Lower leg skin (tissue), 4 donors: ENCODE results near the gene ZNF670. TPM values are rescaled to one million over a fixed set of nuclear protein-coding genes. Genes with fewer than 3 reads are reported as not detected.

Experiments used
- DNase-seq, 2 donors: peaks; one replicate each; pipeline ENCODE4 v3.0.0-alpha.2; 2019; ENCODE audit warnings: low spot score in 2 of 2
- H3K4me3 ChIP-seq: fragments of 200-600 bp; sonication (generic); 2 replicates; pipeline ENCODE4 v1.5.1; 2017; ENCODE audit warnings: mild to moderate bottlenecking, low read depth; ENCODE audit not compliant: poor library complexity, severe bottlenecking
- POLR2A ChIP-seq, 2 donors: fragments of 450-650 bp; IDR thresholded peaks; one replicate each; pipeline ENCODE4 v1.6.1; 2016 to 2017; ENCODE audit warnings: antibody characterized with exemption in 2 of 2, mild to moderate bottlenecking in 1 of 2, moderate library complexity in 1 of 2
- WGBS, 2 donors: methylation state at CpG; one replicate each; pipeline ENCODE4 v1.1.5; 2018; 5-methylcytosine and 5-hydroxymethylcytosine counted together
- intact Hi-C: fragments of 100-400 bp; cut with DNase I; formaldehyde crosslinking; loops from one replicate; pipeline ENCODE4 v1.15.0; 2023; ENCODE audit warnings: low total_unique reads
- total RNA-seq, 4 donors: library from RNA; depleted of rRNA; stranded (reverse); fragments of >200 nt; gene quantifications; one replicate each; pipeline ENCODE4 v1.1.0, GENCODE V29; 2016
- TF ChIP-seq, protein P1 (sequence below), 3 donors: fragments of 450-650 bp; IDR thresholded peaks; one replicate each; pipeline ENCODE4 v1.5.1; 2016; ENCODE audit warnings: antibody characterized with exemption in 3 of 3, mild to moderate bottlenecking in 3 of 3, moderate library complexity in 2 of 3

Gene ZNF670
- total RNA-seq, 4 donors from 2014 or later: 2.0 to 3.8 (median 2.4) TPM

GRCh38 chr1:247107694-247108093 is 29.1 kb upstream of the ZNF670 start:
- intact Hi-C loops: no loop called here
- no peak for TF ChIP-seq POLR2A (IDR thresholded peaks at IDR 0.05)
- TF ChIP-seq, protein P1, sequence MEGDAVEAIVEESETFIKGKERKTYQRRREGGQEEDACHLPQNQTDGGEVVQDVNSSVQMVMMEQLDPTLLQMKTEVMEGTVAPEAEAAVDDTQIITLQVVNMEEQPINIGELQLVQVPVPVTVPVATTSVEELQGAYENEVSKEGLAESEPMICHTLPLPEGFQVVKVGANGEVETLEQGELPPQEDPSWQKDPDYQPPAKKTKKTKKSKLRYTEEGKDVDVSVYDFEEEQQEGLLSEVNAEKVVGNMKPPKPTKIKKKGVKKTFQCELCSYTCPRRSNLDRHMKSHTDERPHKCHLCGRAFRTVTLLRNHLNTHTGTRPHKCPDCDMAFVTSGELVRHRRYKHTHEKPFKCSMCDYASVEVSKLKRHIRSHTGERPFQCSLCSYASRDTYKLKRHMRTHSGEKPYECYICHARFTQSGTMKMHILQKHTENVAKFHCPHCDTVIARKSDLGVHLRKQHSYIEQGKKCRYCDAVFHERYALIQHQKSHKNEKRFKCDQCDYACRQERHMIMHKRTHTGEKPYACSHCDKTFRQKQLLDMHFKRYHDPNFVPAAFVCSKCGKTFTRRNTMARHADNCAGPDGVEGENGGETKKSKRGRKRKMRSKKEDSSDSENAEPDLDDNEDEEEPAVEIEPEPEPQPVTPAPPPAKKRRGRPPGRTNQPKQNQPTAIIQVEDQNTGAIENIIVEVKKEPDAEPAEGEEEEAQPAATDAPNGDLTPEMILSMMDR (IDR thresholded peaks at IDR 0.05): no peak
- no peak overlapping the region for H3K4me3 ChIP-seq
- no peak for DNase-seq
- 82 to 89% methylated on average over 7 of the region's 7 CpGs for WGBS, 2 donors

- H3K4me3 ChIP-seq: no peak overlapping the region
- DNase-seq: peak in 1 of 2 donors; percentile 52
- intact Hi-C loops: no loop called here
- WGBS, 2 donors: 90 to 93% methylated on average over 15 of the region's 15 CpGs
- TF ChIP-seq POLR2A (IDR thresholded peaks at IDR 0.05): no peak
- TF ChIP-seq, protein P1 (IDR thresholded peaks at IDR 0.05): no peak
Measured at GRCh38 chr1:247105966-247106365, 27.4 kb upstream of the ZNF670 start.

DNA sequence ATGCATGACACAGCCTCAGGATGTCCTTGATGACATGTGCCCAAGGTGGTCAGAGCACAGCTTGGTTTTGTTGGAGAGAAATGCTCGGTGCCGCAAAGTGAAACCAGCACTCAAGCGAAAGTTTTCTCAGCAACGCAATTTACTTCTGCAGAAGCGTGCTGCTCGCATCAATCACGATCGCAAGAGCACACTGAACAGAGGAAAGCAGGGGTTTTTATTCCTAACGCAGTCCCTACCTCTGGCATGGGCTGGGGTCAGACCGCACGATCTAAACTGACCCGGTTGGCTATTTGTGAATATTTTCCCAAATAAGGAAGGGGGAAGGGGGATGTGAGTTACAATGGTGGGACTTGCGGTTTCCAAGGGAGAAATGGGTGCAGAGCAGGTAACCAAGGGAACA is 26.4 kb upstream of the ZNF670 start:
- no peak for TF ChIP-seq POLR2A (IDR thresholded peaks at IDR 0.05)
- intact Hi-C loops: no loop called here
- H3K4me3 ChIP-seq: no peak overlapping the region
- peak in 1 of 2 donors; percentile 20 for DNase-seq
- WGBS, 2 donors: 82 to 85% methylated on average over 13 of the region's 13 CpGs

GRCh38 chr1:247103859-247104591 is 25.4 kb upstream of the ZNF670 start, which contains the start of gene ZNF669:
TSS of gene ZNF669 (minus strand) at chr1:247104356. CDS start at chr1:247104199, 157 bp downstream.
- 1% methylated on average over 29 to 31 of the region's 58 CpGs for WGBS, 2 donors
- intact Hi-C loops: no loop called here
- peak; percentile 97 to 99 for DNase-seq
- TF ChIP-seq, protein P1 (IDR thresholded peaks at IDR 0.05): no peak
- TF ChIP-seq POLR2A (IDR thresholded peaks at IDR 0.05): no peak
- peak within 1 kb of the TSS; percentile 86 for H3K4me3 ChIP-seq

DNA sequence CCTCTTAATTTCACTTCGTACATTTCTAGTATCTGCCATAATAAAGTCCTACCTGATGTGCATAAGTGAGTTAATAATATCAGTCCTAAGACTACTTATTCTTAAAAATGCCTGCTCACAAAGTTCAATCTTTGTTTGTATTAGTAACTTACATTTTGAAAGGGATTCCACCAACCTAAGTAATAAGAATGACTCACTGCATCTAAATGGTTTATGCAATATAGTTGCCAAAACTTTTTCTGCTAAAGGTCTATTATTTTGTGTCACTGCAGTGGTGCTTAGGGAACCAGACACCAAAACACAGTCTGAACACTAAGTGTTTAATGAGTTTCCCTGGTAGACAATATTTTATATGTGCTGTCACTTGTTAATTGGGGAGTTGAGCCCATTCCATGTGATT is 23.8 kb upstream of the ZNF670 start:
- intact Hi-C loops: no loop called here
- 96 to 98% methylated on average over 1 of the region's 1 CpG for WGBS, 2 donors
- no peak for DNase-seq
- TF ChIP-seq POLR2A (IDR thresholded peaks at IDR 0.05): no peak
- H3K4me3 ChIP-seq: no peak overlapping the region

DNA sequence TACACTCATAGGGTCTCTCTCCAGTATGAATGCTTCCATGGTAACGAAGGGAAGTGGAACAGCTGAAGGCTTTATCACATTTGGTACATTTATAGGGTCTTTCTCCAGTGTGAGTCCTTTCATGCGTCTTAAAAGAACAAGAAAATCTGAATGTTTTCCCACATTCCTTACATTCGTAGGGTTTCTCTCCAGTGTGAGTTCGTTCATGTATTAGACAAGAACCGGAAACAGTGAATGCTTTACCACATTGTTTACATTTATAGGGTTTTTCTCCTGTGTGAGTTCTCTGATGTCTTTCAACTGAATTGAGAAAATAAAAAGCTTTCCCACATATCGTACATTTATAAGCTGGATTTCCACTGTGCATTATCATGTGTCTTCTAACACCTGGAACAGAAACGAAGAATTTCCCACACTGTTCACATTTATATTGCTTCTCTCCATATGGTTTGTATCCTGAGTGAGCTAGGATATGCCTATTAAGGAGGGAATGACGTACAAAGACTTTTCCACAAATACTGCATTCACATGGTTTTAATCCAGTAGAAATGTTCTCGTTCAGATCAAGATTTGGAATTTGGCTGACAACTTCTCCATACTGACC is 22.2 kb upstream of the ZNF670 start:
- TF ChIP-seq, protein P1 (IDR thresholded peaks at IDR 0.05): no peak
- TF ChIP-seq POLR2A (IDR thresholded peaks at IDR 0.05): no peak
- H3K4me3 ChIP-seq: no peak overlapping the region
- intact Hi-C loops: no loop called here
- DNase-seq: no peak
- WGBS, 2 donors: 96 to 97% methylated on average over 9 of the region's 9 CpGs
